Aorta (tissue), 5 donors: ENCODE results near the gene LRRN4. TPM values are rescaled to one million over a fixed set of nuclear protein-coding genes. Genes with fewer than 3 reads are reported as not detected.
"Not testable (repeated sequence)": the region's sequence is repeated elsewhere in the genome, so short reads cannot be mapped to it uniquely, and the experiment has no call there.

Experiments used
- ATAC-seq: fragments of 200-7000 bp; cut with Tn5 transposase; one replicate; pipeline ENCODE4 v1.9.1; 2022; ENCODE audit warnings: moderate library complexity; ENCODE audit not compliant: low FRiP score
- DNase-seq, 2 donors: peaks; one replicate each; pipeline ENCODE4 v3.0.0-alpha.2; 2020
- H3K27ac ChIP-seq, 2 donors: one replicate each; pipeline ENCODE4 v1.5.1; 2013; ENCODE audit warnings: low read length in 2 of 2, mild to moderate bottlenecking in 2 of 2, moderate library complexity in 2 of 2, control low read depth in 1 of 2, inconsistent platforms in 1 of 2, low read depth in 1 of 2
- H3K27me3 ChIP-seq, 2 donors: one replicate each; pipeline ENCODE4 v1.6.1; 2013; ENCODE audit warnings: control low read depth in 1 of 2, low read length in 1 of 2, mild to moderate bottlenecking in 1 of 2, moderate library complexity in 1 of 2; ENCODE audit not compliant: insufficient read depth in 2 of 2, control insufficient read depth in 1 of 2
- H3K36me3 ChIP-seq, 2 donors: one replicate each; pipeline ENCODE4 v1.6.1; 2013; ENCODE audit warnings: control low read depth in 1 of 2, low read length in 1 of 2, mild to moderate bottlenecking in 1 of 2; ENCODE audit not compliant: insufficient read depth in 2 of 2, control insufficient read depth in 1 of 2
- H3K4me1 ChIP-seq, 2 donors: one replicate each; pipeline ENCODE4 v1.6.1; 2013; ENCODE audit warnings: low read length in 2 of 2, control low read depth in 1 of 2, mild to moderate bottlenecking in 1 of 2, moderate library complexity in 1 of 2; ENCODE audit not compliant: insufficient read depth in 2 of 2, control insufficient read depth in 1 of 2
- H3K4me3 ChIP-seq, 2 donors: one replicate each; pipeline ENCODE4 v1.5.1; 2013; ENCODE audit warnings: low read length in 2 of 2, control low read depth in 1 of 2, mild to moderate bottlenecking in 1 of 2
- H3K9me3 ChIP-seq: one replicate; pipeline ENCODE4 v1.6.1; 2013; ENCODE audit warnings: mild to moderate bottlenecking, low read length; ENCODE audit not compliant: control insufficient read depth
- WGBS, 2 donors: extraction: QIAGEN DNeasy Blood & Tissue Kit; methylation state at CpG; one replicate each; pipeline ENCODE4 v1.1.7; 2013; 5-methylcytosine and 5-hydroxymethylcytosine counted together
- intact Hi-C, 2 donors: fragments of 100-400 bp; cut with DNase I; formaldehyde crosslinking; loops; one replicate each; pipeline versions ENCODE4 v1.14.2 to v1.15.0; 2022
- polyA plus RNA-seq, 2 donors: library from polyadenylated mRNA; stranded (reverse); fragments of 200-250 nt; gene quantifications; one replicate each; pipeline ENCODE4 v1.2.3, GENCODE V29; 2013
- total RNA-seq, 2 donors: library from RNA; stranded (reverse); fragmentation: NEBNext Ultra II Directional; extraction: Animal tissue kit (Norgen Biotek cat#: 25700); gene quantifications; one replicate each; pipeline ENCODE4 v1.2.1, GENCODE V29; 2021
- donor health status: healthy with polysubstance abuse.
- donor health status: Bipolar disorder and iron deficiency.
- donor health status: DM: no; HTN: no; CAD: no.
- donor health status: DM: no; HTN: no; CAD: no.
- donor health status: DM: yes; HTN: yes; CAD: no.

LRRN4 gene
- total and polyA plus RNA-seq, 4 donors = 0.36 TPM; not detected in 3

DNA sequence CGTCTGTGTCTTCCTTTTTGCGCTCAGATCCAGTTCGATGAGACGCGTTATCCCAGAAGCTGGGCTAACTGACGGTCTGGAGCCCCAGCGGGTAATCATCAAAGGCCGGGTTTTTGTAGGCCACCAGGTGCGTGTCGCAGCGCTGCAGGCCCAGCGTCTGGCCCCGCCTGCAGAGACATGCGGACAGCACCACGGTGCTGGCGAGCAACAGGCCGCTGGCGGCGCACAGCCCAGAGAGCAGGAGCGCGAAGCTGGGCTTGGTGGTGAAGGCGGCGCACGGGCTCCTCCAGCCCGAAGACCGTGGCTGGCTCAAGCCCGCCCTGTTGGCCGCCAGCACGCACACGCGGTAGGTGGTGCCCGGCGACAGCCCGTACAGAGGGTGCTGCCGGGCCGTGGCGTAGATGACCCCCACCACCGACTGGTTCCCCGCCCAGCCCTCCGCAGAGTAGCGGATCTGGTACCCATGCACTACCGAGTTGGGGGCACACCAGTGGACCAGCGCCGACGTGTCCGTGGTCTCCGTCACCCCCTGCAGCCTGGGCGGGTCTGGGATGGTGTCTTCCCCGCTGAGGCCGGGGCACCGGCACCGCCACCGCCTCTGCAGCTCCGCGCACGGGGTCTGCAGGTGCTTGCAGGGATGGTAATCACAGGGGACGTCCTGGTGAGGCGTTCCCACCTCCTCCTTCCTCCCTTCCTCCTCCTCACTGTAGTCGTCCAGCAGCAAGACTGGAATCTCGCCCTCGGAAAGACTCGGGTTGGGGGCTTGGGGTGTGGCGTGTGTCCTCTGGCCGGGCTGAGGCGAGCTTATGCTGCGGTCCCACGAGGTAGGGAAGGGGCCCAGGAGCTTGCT is 12.7 kb downstream of the LRRN4 start:
- no peak overlapping the region for H3K27ac ChIP-seq
- WGBS, 2 donors = 71 to 76% methylated on average over 67 of the region's 67 CpGs
- no peak overlapping the region for H3K4me3 ChIP-seq
- peaks cover 0 to 9% of the 10 kb centered on the region in 2 donors for H3K36me3 ChIP-seq
- intact Hi-C loops = no loop called here
- H3K4me1 ChIP-seq = no peaks in the 10 kb centered on the region
- no peaks in the 10 kb centered on the region for H3K9me3 ChIP-seq
- no peak for DNase-seq
- ATAC-seq = peak; percentile 23
- H3K27me3 ChIP-seq = no peaks in the 10 kb centered on the region

DNA sequence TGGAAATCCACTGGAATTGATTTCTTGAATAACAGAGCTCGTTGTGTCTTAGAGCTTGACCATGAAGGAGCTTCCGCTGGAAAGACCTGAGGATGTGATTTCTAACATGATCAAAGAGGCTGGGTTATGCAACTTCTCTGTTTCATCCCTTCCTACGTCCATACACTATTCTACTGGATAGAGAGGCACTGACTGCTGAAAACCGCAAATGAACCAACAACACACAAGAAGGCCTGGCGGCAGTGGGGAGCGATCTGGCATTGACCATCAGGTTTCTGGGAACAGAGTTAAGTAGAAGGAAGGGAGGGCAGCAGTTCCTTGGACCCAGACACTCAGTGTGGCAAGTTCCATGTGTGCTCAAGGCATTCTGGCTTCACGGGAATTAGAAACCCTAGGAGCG is 13.3 kb downstream of the LRRN4 start:
- Histone ChIP-seq H3K4me3 (no peak overlapping the region), H3K36me3 (peaks cover 0 to 9% of the 10 kb centered on the region in 2 donors), H3K27ac (no peak overlapping the region), H3K27me3 (no peaks in the 10 kb centered on the region), H3K9me3 (no peaks in the 10 kb centered on the region), H3K4me1 (no peaks in the 10 kb centered on the region)
- DNase-seq (no peak), ATAC-seq (no peak)
- 90 to 94% methylated on average over 8 of the region's 8 CpGs for WGBS, 2 donors
- intact Hi-C loops = no loop called here

DNA sequence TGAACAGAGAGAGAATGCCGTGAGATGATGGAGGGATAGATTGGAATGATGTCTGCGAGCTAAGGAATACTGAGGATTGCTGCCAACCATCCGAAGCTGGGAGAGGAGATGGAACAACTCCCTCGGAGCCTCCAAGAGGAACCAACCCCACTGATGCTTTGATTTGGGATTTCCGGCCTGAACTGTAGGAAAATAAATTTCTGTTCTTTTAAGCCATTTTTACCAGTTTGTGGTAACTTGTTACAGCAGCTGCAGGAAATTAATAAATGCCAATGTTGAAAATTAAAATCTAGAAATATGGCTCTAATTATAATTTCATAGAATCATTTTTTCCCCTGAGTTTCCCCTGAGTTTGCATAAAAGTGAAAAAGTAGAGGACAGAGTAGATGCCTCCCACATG is 14.1 kb downstream of the LRRN4 start:
- DNase-seq (no peak), ATAC-seq (no peak)
- no peak overlapping the region for H3K4me3 ChIP-seq
- no peaks in the 10 kb centered on the region for H3K27me3 ChIP-seq
- H3K9me3 ChIP-seq = no peaks in the 10 kb centered on the region
- H3K27ac ChIP-seq = no peak overlapping the region
- H3K36me3 ChIP-seq = peaks cover 0 to 9% of the 10 kb centered on the region in 2 donors
- WGBS, 2 donors = 80 to 83% methylated on average over 5 of the region's 5 CpGs
- intact Hi-C loops = no loop called here
- H3K4me1 ChIP-seq = no peaks in the 10 kb centered on the region

DNA sequence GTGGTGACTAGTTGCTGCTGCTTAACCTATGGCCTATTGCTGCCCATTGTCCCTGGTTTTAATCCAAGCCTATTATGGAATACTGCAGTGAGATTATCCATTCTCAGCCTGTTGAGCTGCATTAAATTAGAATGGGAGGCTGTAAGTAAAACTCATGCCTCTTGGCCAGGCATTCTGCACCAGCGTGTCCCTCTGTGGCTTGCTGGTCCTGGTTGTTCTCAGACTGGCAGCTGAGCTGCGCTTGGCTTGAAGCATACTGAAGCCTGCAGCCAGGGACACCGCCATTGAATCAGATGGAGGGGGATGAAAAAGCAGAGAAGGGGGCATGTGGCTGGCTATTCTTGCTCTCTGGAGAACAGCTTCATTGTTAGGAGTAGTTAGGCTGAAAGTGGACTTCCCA is 15.6 kb downstream of the LRRN4 start:
- Histone ChIP-seq H3K4me1 (peaks cover 0 to 3% of the 10 kb centered on the region in 2 donors), H3K27me3 (no peaks in the 10 kb centered on the region), H3K36me3 (peaks cover 0 to 9% of the 10 kb centered on the region in 2 donors), H3K9me3 (no peaks in the 10 kb centered on the region), H3K27ac (no peak overlapping the region), H3K4me3 (no peak overlapping the region)
- ATAC-seq = no peak
- DNase-seq = no peak
- intact Hi-C loops = no loop called here
- 74 to 79% methylated on average over 3 of the region's 3 CpGs for WGBS, 2 donors

DNA sequence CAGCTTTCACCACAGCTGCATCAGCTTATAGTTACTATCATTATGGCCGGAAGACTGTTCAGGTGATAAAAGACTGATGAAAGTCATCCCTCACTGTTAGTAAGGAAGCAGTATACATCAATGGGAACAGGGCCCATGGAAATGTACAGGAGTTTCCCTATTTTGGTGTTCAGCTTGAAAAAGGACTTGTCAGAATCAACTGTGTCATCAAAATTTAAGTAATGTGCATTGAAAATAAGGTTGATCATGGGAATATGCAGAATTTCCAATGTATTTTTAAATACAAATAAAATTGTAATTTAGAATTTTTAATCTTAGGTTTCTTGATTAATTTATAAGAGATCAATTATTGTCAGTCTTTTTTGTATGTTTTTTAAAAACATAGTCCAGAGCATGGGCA is 16.8 kb downstream of the LRRN4 start:
- DNase-seq (no peak), ATAC-seq (no peak)
- Histone ChIP-seq H3K36me3 (peaks cover 0 to 9% of the 10 kb centered on the region in 2 donors), H3K4me3 (no peak overlapping the region), H3K27ac (no peak overlapping the region), H3K9me3 (no peaks in the 10 kb centered on the region), H3K27me3 (no peaks in the 10 kb centered on the region), H3K4me1 (peaks cover under 1 to 3% of the 10 kb centered on the region in 2 donors)
- intact Hi-C loops = no loop called here
- 90 to 93% methylated on average over 1 of the region's 1 CpG for WGBS, 2 donors

DNA sequence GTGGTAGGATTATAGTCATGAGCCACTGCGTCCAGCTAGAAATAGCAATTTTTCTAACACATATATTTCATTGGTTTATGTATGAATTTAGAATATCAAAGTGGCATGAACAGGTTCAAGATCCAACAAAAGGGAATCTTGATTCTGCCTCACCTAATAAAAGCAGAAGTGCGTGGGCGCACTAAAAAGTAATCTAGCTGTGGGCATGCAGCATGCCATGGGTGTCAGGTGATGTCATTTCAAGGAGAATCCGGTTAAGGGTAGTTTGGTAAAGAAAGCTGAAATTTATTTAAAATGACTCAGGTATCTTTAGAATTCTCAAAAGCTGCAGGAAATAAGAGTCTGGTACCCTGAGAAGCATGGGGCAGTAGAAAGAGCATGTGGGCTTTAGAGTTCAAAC is 17.6 kb downstream of the LRRN4 start:
- no peak overlapping the region for H3K27ac ChIP-seq
- intact Hi-C loops = no loop called here
- no peaks in the 10 kb centered on the region for H3K9me3 ChIP-seq
- peaks cover 0 to 8% of the 10 kb centered on the region in 2 donors for H3K36me3 ChIP-seq
- H3K4me1 ChIP-seq = peaks cover 2 to 5% of the 10 kb centered on the region in 2 donors
- ATAC-seq (no peak), DNase-seq (no peak)
- no peak overlapping the region for H3K4me3 ChIP-seq
- H3K27me3 ChIP-seq = no peaks in the 10 kb centered on the region
- 95 to 97% methylated on average over 4 of the region's 4 CpGs for WGBS, 2 donors

DNA sequence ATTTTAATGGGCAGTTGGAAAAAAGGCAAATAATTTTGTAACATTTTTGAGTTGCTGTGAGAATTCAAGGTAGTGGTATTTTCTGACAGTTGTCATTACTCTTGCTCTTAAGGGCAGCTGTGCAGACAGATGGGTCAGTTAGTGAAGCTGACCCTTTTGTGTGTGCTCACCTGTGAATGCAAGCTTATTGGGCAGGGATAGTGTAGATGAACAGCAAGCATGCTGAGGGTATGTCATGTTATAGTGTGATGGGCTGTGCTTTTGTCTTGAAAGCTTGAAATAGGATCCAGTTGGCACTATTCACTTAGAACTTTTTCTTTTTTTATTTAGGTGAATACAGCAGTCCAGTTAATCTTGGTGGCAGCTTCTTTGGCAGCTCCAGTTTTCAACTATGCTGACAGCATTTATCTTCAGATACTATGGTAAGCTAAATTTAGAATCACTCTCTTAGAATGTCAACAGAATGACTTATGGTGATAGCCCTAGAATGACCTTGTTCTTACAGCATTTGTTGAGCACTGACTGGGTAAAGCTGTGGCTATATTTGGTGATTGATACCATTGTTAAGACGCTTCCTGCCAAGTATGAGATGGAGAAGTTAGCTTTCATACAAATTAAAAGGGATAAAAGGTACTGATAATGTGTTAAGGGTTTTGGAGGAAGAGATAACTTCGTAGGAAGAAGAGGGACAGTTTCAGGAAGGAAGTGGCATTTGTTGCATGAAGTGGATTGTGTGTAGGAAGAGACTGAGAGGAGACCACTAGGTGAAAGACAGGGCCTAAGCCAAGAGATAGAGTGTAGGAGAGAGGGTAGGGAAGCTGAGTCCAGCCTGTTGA is 19.5 kb downstream of the LRRN4 start:
- ATAC-seq (no peak), DNase-seq (no peak)
- H3K4me3 ChIP-seq = no peak overlapping the region
- intact Hi-C loops = no loop called here
- 13 to 18% methylated on average over 2 of the region's 2 CpGs for WGBS, 2 donors
- peaks cover 4 to 5% of the 10 kb centered on the region in 2 donors for H3K4me1 ChIP-seq
- no peaks in the 10 kb centered on the region for H3K27me3 ChIP-seq
- peaks cover 3 to 7% of the 10 kb centered on the region in 2 donors for H3K36me3 ChIP-seq
- H3K27ac ChIP-seq = peak overlapping the region in 1 of 2 donors; percentile 57
- no peaks in the 10 kb centered on the region for H3K9me3 ChIP-seq

DNA sequence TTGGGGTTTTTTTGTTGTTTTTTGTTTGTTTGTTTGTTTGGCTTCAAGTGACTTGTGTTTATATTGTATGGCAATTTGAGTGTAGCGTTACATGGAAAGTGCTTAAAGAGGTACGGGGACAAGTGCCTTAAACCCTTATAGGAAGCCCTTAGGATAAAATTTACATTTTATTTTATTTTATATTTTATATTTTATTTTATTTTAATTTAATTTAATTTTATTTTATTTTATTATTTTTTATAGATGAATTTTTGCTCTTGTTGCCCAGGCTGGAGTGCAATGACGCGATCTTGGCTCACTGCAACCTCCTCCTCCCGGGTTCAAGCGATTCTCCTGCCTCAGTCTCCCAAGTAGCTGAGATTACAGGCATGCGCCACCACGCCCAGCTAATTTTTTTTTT is 21.0 kb downstream of the LRRN4 start:
- DNase-seq, H3K27ac ChIP-seq, H3K27me3 ChIP-seq, ATAC-seq, H3K9me3 ChIP-seq, H3K4me1 ChIP-seq, H3K4me3 ChIP-seq, intact Hi-C loops, H3K36me3 ChIP-seq: not testable (repeated sequence)
- 95 to 97% methylated on average over 8 of the region's 8 CpGs for WGBS, 2 donors
